Breast epithelium (tissue), 4 donors: ENCODE data around the gene CAMK4. TPM values are rescaled to one million over a fixed set of nuclear protein-coding genes. Genes with fewer than 3 reads are reported as not detected.

Source experiments
- DNase-seq, 2 donors: peaks; one replicate each; pipeline ENCODE4 v3.0.0-alpha.2; 2019; ENCODE audit warnings: low spot score in 2 of 2
- H3K27ac ChIP-seq, 2 donors: fragments of 200-600 bp; sonication (generic) in 1 of 2; one replicate each; pipeline ENCODE4 v1.5.1; 2016 to 2019; ENCODE audit warnings: mild to moderate bottlenecking in 1 of 2
- H3K27me3 ChIP-seq, 2 donors: fragments of 200-600 bp; sonication (generic) in 1 of 2; one replicate each; pipeline versions ENCODE4 v1.5.1 to v1.6.0; 2017 to 2019; ENCODE audit warnings: control low read depth in 1 of 2, mild to moderate bottlenecking in 1 of 2
- H3K36me3 ChIP-seq: fragments of 200-600 bp; one replicate; pipeline ENCODE4 v1.5.1; 2019
- H3K4me1 ChIP-seq, 2 donors: fragments of 200-600 bp; sonication (generic); one replicate each; pipeline ENCODE4 v1.5.1; 2016 to 2019; ENCODE audit warnings: control low read depth in 1 of 2
- H3K4me3 ChIP-seq, 3 donors: fragments of 200-600 bp; sonication (generic); 1 replicate in 2 of 3; 2 replicates in 1 of 3; pipeline ENCODE4 v1.5.1; 2016 to 2019; ENCODE audit warnings: mild to moderate bottlenecking in 3 of 3, moderate library complexity in 2 of 3
- H3K9me3 ChIP-seq, 2 donors: fragments of 200-600 bp; sonication (generic) in 1 of 2; one replicate each; pipeline ENCODE4 v1.5.1; 2016 to 2019; ENCODE audit warnings: control low read depth in 1 of 2
- POLR2A ChIP-seq: fragments of 450-650 bp; IDR thresholded peaks from one replicate; pipeline ENCODE4 v1.6.1; 2016; ENCODE audit warnings: antibody characterized with exemption, mild to moderate bottlenecking, moderate library complexity
- POLR2AphosphoS5 ChIP-seq, 3 donors: sonication (generic); formaldehyde crosslinking; IDR thresholded peaks; one replicate each; pipeline ENCODE4 v1.6.1; 2017; ENCODE audit warnings: antibody characterized with exemption in 3 of 3
- intact Hi-C: fragments of 100-400 bp; cut with DNase I; formaldehyde crosslinking; loops from one replicate; pipeline ENCODE4 v1.15.1; 2023; ENCODE audit warnings: low total_unique reads
- total RNA-seq, 3 donors: library from RNA; depleted of rRNA; stranded (reverse); fragments of >200 nt; gene quantifications; one replicate each; pipeline ENCODE4 v1.1.0, GENCODE V29; 2016
- TF ChIP-seq, protein P1 (sequence below), 3 donors: fragments of 450-650 bp; IDR thresholded peaks; one replicate each; pipeline ENCODE4 v1.5.1; 2016 to 2017; ENCODE audit warnings: antibody characterized with exemption in 3 of 3, mild to moderate bottlenecking in 3 of 3, moderate library complexity in 3 of 3

The CAMK4 gene
- total RNA-seq, 3 donors from 2014 or later = 0.98 to 1.5 (median 1.4) TPM

- H3K36me3 ChIP-seq = peaks cover 4% of the 10 kb centered on the region
- H3K9me3 ChIP-seq = no peaks in the 10 kb centered on the region
- no peak overlapping the region for H3K27ac ChIP-seq
- no peaks in the 10 kb centered on the region for H3K4me1 ChIP-seq
- no peaks in the 10 kb centered on the region for H3K27me3 ChIP-seq
- intact Hi-C loops = no loop called here
- TF ChIP-seq POLR2A = no peak
- no peak for TF ChIP-seq POLR2AphosphoS5 (IDR thresholded peaks at IDR 0.05)
- TF ChIP-seq, protein P1, sequence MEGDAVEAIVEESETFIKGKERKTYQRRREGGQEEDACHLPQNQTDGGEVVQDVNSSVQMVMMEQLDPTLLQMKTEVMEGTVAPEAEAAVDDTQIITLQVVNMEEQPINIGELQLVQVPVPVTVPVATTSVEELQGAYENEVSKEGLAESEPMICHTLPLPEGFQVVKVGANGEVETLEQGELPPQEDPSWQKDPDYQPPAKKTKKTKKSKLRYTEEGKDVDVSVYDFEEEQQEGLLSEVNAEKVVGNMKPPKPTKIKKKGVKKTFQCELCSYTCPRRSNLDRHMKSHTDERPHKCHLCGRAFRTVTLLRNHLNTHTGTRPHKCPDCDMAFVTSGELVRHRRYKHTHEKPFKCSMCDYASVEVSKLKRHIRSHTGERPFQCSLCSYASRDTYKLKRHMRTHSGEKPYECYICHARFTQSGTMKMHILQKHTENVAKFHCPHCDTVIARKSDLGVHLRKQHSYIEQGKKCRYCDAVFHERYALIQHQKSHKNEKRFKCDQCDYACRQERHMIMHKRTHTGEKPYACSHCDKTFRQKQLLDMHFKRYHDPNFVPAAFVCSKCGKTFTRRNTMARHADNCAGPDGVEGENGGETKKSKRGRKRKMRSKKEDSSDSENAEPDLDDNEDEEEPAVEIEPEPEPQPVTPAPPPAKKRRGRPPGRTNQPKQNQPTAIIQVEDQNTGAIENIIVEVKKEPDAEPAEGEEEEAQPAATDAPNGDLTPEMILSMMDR (IDR thresholded peaks at IDR 0.05) = no peak
- DNase-seq = no peak
- no peak overlapping the region for H3K4me3 ChIP-seq
Observed at GRCh38 chr5:111495159-111495558, 271.0 kb downstream of the CAMK4 start.

GRCh38 chr5:111498346-111498745 is 274.2 kb downstream of the CAMK4 start:
- peaks cover 4% of the 10 kb centered on the region for H3K36me3 ChIP-seq
- no peaks in the 10 kb centered on the region for H3K4me1 ChIP-seq
- no peak overlapping the region for H3K27ac ChIP-seq
- no peak overlapping the region for H3K4me3 ChIP-seq
- TF ChIP-seq, protein P1 (IDR thresholded peaks at IDR 0.05) = no peak
- TF ChIP-seq POLR2A = no peak
- TF ChIP-seq POLR2AphosphoS5 (IDR thresholded peaks at IDR 0.05) = no peak
- intact Hi-C loops = no loop called here
- no peaks in the 10 kb centered on the region for H3K27me3 ChIP-seq
- no peaks in the 10 kb centered on the region for H3K9me3 ChIP-seq
- no peak for DNase-seq

DNA sequence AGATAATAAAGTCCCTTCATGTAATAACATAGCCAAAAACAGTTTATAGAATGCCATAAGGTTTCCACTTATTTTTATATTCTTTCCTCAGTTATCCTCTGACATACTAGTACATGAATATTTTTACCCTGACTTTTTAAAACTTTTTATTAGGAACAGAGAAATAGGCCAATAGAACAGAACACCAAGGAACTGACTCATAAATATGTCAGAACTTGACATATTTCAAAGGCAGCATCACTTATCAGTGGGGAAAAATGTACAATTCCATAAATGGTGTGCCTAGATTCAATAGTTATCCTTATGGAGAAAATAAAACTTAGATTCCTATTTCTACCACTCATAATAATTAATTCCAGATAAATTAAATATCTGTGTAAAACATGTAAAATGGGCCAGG is 278.8 kb downstream of the CAMK4 start:
- Histone ChIP-seq H3K4me1 (no peaks in the 10 kb centered on the region), H3K4me3 (no peak overlapping the region), H3K27me3 (no peaks in the 10 kb centered on the region), H3K36me3 (peaks cover 4% of the 10 kb centered on the region), H3K9me3 (no peaks in the 10 kb centered on the region), H3K27ac (no peak overlapping the region)
- TF ChIP-seq POLR2A = no peak
- TF ChIP-seq, protein P1 (IDR thresholded peaks at IDR 0.05) = no peak
- TF ChIP-seq POLR2AphosphoS5 (IDR thresholded peaks at IDR 0.05) = no peak
- no peak for DNase-seq
- intact Hi-C loops = no loop called here

- Histone ChIP-seq H3K4me1 (no peaks in the 10 kb centered on the region), H3K27me3 (no peaks in the 10 kb centered on the region), H3K9me3 (no peaks in the 10 kb centered on the region), H3K4me3 (no peak overlapping the region), H3K27ac (no peak overlapping the region), H3K36me3 (no peaks in the 10 kb centered on the region)
- intact Hi-C loops = no loop called here
- TF ChIP-seq POLR2AphosphoS5 (IDR thresholded peaks at IDR 0.05) = no peak
- TF ChIP-seq, protein P1 (IDR thresholded peaks at IDR 0.05) = no peak
- TF ChIP-seq POLR2A = no peak
- no peak for DNase-seq
Observed at GRCh38 chr5:111505096-111505495, 280.9 kb downstream of the CAMK4 start.

DNA sequence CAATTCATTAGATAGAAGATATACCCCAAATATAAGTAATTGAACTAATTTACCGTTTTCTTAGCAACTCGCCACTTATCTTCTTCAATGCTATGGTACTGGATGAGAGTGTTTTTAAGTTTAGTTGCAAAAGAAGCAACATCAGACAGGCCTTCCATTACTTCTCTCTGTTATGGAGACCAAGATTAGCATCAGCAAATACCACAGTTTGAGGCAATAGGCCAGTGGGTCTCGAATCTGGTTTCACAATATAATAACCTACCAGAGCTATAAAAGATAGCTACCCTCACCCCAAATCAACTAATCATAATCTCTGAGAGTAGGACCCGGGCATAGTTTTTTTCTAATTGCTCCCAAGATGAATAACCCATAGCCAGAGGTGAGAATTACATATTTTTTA is 283.1 kb downstream of the CAMK4 start:
- TF ChIP-seq POLR2A = no peak
- no peak for TF ChIP-seq POLR2AphosphoS5 (IDR thresholded peaks at IDR 0.05)
- TF ChIP-seq, protein P1 (IDR thresholded peaks at IDR 0.05) = no peak
- H3K9me3 ChIP-seq = no peaks in the 10 kb centered on the region
- no peak overlapping the region for H3K27ac ChIP-seq
- no peaks in the 10 kb centered on the region for H3K36me3 ChIP-seq
- H3K4me3 ChIP-seq = no peak overlapping the region
- no peaks in the 10 kb centered on the region for H3K27me3 ChIP-seq
- H3K4me1 ChIP-seq = no peaks in the 10 kb centered on the region
- intact Hi-C loops = no loop called here
- no peak for DNase-seq
